ENCODE data around the gene CROCC2. TPM values are rescaled to one million over a fixed set of nuclear protein-coding genes. Genes with fewer than 3 reads are reported as not detected.

CROCC2 gene
- total RNA-seq, 2 experiments from 2014 or later: not detected

DNA sequence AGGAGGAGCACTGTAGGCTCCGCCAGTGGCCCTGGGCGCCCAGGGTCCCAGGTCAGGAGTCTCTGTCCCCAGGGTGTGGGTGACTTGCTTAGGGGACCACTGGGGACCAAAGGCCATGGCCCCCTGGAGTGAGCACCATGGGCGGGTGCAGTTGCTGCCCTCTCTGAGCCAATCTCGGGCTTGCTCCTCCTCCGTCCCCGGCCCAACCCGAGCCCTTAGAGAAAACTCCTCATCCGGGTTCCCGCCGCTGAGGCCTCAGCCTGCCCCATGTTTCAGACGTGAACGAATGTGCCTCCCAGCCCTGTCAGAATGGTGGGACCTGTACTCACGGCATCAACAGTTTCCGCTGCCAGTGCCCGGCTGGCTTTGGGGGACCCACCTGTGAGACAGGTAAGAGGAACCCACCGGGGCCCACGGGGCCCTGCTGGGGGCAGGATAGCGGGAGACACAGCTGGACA is 130.9 kb downstream of the CROCC2 start:
- peaks cover 2% of the 10 kb centered on the region for H3K27me3 Mint-ChIP-seq
- CTCF ChIA-PET: no interaction called here
- H3K9me3 Mint-ChIP-seq: no peaks in the 10 kb centered on the region
- POLR2A ChIA-PET: no interaction called here
- peaks cover 36% of the 10 kb centered on the region for H3K4me1 Mint-ChIP-seq
- no peaks in the 10 kb centered on the region for H3K36me3 Mint-ChIP-seq (ENCODE audit: low read depth)
- H3K27ac Mint-ChIP-seq: peak overlapping the region; percentile 83
- peak overlapping the region; percentile 64 for H3K4me3 Mint-ChIP-seq
- DNase-seq: no peak

- H3K4me3 Mint-ChIP-seq: peak overlapping the region; percentile 66
- H3K4me1 Mint-ChIP-seq: peaks cover 36% of the 10 kb centered on the region
- H3K27me3 Mint-ChIP-seq: peaks cover 2% of the 10 kb centered on the region
- ChIA-PET POLR2A (no interaction called here), CTCF (no interaction called here)
- H3K36me3 Mint-ChIP-seq (ENCODE audit: low read depth): no peaks in the 10 kb centered on the region
- DNase-seq: no peak
- no peaks in the 10 kb centered on the region for H3K9me3 Mint-ChIP-seq
- peak overlapping the region; percentile 83 for H3K27ac Mint-ChIP-seq
These were observed 131.4 kb downstream of the CROCC2 start for GRCh38 chr2:241037498-241037897.

DNA sequence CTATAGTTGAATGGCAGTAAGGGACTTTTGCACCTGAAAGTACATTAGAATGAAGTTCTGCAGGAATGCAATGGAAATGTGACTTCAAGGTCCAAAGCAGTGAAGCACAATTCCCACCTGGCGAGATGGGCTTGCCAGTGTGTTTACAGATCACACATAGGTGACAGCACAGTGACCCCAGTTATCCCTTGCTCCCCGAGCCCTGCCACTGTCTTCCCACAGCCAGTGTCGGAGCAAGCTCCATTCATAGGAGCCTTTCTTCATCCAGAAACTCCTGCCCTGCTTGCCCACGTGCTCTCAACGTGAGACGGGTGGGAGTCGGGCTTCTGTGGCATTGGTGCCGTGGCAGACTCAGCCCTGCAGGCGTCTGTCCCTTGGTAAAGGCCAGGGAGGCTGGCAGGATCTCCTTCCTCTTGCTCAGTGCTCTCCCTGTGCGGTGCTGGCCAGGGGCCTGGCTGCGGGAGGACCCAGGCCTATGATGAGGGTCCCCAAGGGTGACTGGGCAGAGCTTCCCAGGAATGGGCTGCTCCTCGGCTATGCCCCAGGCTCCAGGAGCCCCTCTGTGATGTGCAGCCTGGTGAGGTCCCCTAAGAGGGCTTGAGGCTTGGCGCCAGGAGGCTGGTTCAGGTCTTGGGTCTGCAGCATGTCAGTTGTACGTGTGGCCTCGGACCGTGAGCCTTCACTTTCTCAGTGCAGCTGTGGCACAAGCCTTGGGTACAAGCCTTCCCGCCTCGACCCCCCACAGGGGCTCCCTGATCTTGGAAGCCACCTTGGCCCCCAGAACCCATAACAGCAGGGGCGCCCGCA is 132.4 kb downstream of the CROCC2 start:
- peaks cover 36% of the 10 kb centered on the region for H3K4me1 Mint-ChIP-seq
- no peak overlapping the region for H3K27ac Mint-ChIP-seq
- no peak for DNase-seq
- H3K4me3 Mint-ChIP-seq: peak overlapping the region; percentile 66
- H3K9me3 Mint-ChIP-seq: no peaks in the 10 kb centered on the region
- POLR2A ChIA-PET: no interaction called here
- H3K36me3 Mint-ChIP-seq (ENCODE audit: low read depth): no peaks in the 10 kb centered on the region
- H3K27me3 Mint-ChIP-seq: peaks cover 10% of the 10 kb centered on the region
- CTCF ChIA-PET: interaction anchor here (0.6 kb wide), 1 partner anchor 1930 kb away, joined by 4 read pairs; no protein-coding TSS in a partner anchor

GRCh38 chr2:241039416-241039815 is 133.3 kb downstream of the CROCC2 start:
- no peak overlapping the region for H3K4me3 Mint-ChIP-seq
- CTCF ChIA-PET: no interaction called here
- no peak overlapping the region for H3K27ac Mint-ChIP-seq
- H3K4me1 Mint-ChIP-seq: peaks cover 36% of the 10 kb centered on the region
- H3K36me3 Mint-ChIP-seq (ENCODE audit: low read depth): no peaks in the 10 kb centered on the region
- DNase-seq: no peak
- H3K27me3 Mint-ChIP-seq: peaks cover 10% of the 10 kb centered on the region
- no peaks in the 10 kb centered on the region for H3K9me3 Mint-ChIP-seq
- POLR2A ChIA-PET: no interaction called here

DNA sequence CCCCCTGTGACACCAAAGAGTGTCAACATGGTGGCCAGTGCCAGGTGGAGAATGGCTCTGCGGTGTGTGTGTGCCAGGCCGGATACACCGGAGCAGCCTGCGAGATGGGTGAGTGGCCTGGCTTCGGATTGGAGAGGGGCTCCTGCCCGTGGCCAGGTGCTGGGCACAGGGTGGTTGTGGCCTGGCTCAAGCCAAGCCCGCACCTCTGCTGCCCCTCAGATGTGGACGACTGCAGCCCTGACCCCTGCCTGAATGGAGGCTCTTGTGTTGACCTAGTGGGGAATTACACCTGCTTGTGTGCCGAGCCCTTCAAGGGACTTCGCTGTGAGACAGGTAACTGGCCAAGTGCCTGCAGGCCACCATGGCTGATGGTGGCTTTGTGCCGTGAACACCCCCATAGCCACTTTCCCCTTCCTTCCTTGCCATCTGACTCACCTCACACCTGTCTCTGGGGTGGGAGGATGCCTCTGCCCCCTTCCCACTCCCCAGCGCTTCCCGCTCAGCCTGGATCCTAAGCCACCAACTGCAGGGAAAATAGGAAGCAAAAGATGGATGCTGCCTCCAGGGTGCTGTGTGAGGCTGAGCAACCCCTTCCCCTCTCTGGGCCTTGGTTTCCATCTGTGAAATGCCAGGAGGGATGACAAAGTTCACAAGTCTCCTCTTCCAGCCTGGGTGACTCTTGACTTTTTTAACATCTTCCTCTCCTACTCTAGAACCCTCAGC is 134.1 kb downstream of the CROCC2 start:
- Mint-ChIP-seq H3K36me3 (ENCODE audit: low read depth) (no peaks in the 10 kb centered on the region), H3K4me1 (peaks cover 36% of the 10 kb centered on the region), H3K9me3 (no peaks in the 10 kb centered on the region), H3K27ac (peak overlapping the region; percentile 36), H3K4me3 (no peak overlapping the region), H3K27me3 (peaks cover 13% of the 10 kb centered on the region)
- POLR2A ChIA-PET: no interaction called here
- no peak for DNase-seq
- CTCF ChIA-PET: no interaction called here

- Mint-ChIP-seq H3K36me3 (ENCODE audit: low read depth) (no peaks in the 10 kb centered on the region), H3K27ac (no peak overlapping the region), H3K4me3 (no peak overlapping the region), H3K9me3 (no peaks in the 10 kb centered on the region), H3K4me1 (peaks cover 31% of the 10 kb centered on the region), H3K27me3 (peaks cover 20% of the 10 kb centered on the region)
- no peak for DNase-seq
- ChIA-PET POLR2A (no interaction called here), CTCF (no interaction called here)
These were observed 135.5 kb downstream of the CROCC2 start for GRCh38 chr2:241041589-241042158.

Other genes with a start within 250 kb of the CROCC2 start
- not detected for gene AQP12B, start 223.5 kb upstream of the CROCC2 start, total RNA-seq
- gene AQP12A, start 214.5 kb upstream of the CROCC2 start, total RNA-seq: not detected
- gene KIF1A, start 86.1 kb upstream of the CROCC2 start, total RNA-seq: under 1 TPM; 0.37 to 0.40 TPM
- not detected for gene AGXT, start 37.5 kb upstream of the CROCC2 start, total RNA-seq
- not detected for gene MAB21L4, start 10.2 kb upstream of the CROCC2 start, total RNA-seq
- gene SNED1, start 92.3 kb downstream of the CROCC2 start, total RNA-seq: 1 to 10 TPM; 6.1 to 8.6 TPM
- gene MTERF4, start 196.0 kb downstream of the CROCC2 start, total RNA-seq: 10 to 100 TPM; 38.0 to 41.0 TPM
- gene PASK, start 243.1 kb downstream of the CROCC2 start, total RNA-seq: 10 to 100 TPM; 55.5 to 62.0 TPM
- 100 to 1,000 TPM in 1 of 2 experiments, 10 to 100 TPM in 1; 89.5 to 110 TPM for gene PPP1R7, start 244.1 kb downstream of the CROCC2 start, total RNA-seq

Data from activated CD4-positive, alpha-beta T cell treated with anti-CD3 and anti-CD28 coated beads, Interleukin-2, amount 10 ng/mL, durations not matched to agents 7 days and 5 days (primary cell).